Transverse colon (tissue), 4 donors: ENCODE results near the gene ZBTB40. TPM values are rescaled to one million over a fixed set of nuclear protein-coding genes. Genes with fewer than 3 reads are reported as not detected.

Source experiments
- DNase-seq: peaks from one replicate; pipeline ENCODE4 v3.0.0-alpha.2; 2019
- H3K27ac ChIP-seq, 4 donors: fragments of 200-600 bp; sonication (generic); 2 replicates each; pipeline ENCODE4 v1.5.1; 2016 to 2018; ENCODE audit warnings: inconsistent platforms in 4 of 4
- H3K27me3 ChIP-seq: fragments of 200-600 bp; sonication (generic); 2 replicates; pipeline ENCODE4 v1.5.1; 2017; ENCODE audit warnings: inconsistent platforms
- H3K36me3 ChIP-seq, 4 donors: fragments of 200-600 bp; sonication (generic); 2 replicates each; pipeline ENCODE4 v1.5.1; 2017 to 2019; ENCODE audit warnings: inconsistent platforms in 4 of 4
- H3K4me1 ChIP-seq, 4 donors: fragments of 200-600 bp; sonication (generic); 2 replicates each; pipeline ENCODE4 v1.5.1; 2017 to 2020; ENCODE audit warnings: inconsistent platforms in 4 of 4
- H3K4me3 ChIP-seq, 4 donors: fragments of 200-600 bp; sonication (generic); 1 replicate in 1 of 4; 2 replicates in 3 of 4; pipeline versions ENCODE4 v1.5.1 to v1.6.1; 2017 to 2019; ENCODE audit warnings: inconsistent platforms in 4 of 4
- H3K9me3 ChIP-seq, 2 donors: fragments of 200-600 bp; sonication (generic); 2 replicates each; pipeline ENCODE4 v1.5.1; 2017 to 2019; ENCODE audit warnings: inconsistent platforms in 2 of 2
- EP300 ChIP-seq: sonication (generic); formaldehyde crosslinking; IDR thresholded peaks from one replicate; pipeline ENCODE4 v1.6.1; 2017; ENCODE audit warnings: antibody characterized with exemption, low read depth
- POLR2A ChIP-seq: fragments of 450-650 bp; IDR thresholded peaks from one replicate; pipeline ENCODE4 v1.6.1; 2016; ENCODE audit warnings: antibody characterized with exemption, mild to moderate bottlenecking, moderate library complexity
- POLR2AphosphoS5 ChIP-seq, 3 donors: sonication (generic); formaldehyde crosslinking; IDR thresholded peaks; one replicate each; pipeline ENCODE4 v1.6.1; 2016; ENCODE audit warnings: antibody characterized with exemption in 3 of 3
- WGBS, 2 donors: methylation state at CpG; one replicate each; pipeline ENCODE4 v1.1.5; 2018; ENCODE audit warnings: low coverage in 1 of 2; 5-methylcytosine and 5-hydroxymethylcytosine counted together
- in situ Hi-C, 4 donors: fragments of 200-750 bp; cut with MboI; loops; one replicate each; pipeline versions ENCODE4 v1.15.0 to v1.15.1; 2017; ENCODE audit warnings: low sequenced_read_pairs in 3 of 4, low pct_ligation_motif_present in 1 of 4, low pct_unique_long_range_greater_than_20kb in 1 of 4
- intact Hi-C: fragments of 100-400 bp; cut with DNase I; formaldehyde crosslinking; loops from one replicate; pipeline ENCODE4 v1.15.1; 2023; ENCODE audit warnings: low total_unique reads
- total RNA-seq, 4 donors: library from RNA; depleted of rRNA; stranded (reverse); fragments of >200 nt; gene quantifications; one replicate each; pipeline ENCODE4 v1.1.0, GENCODE V29; 2016
- TF ChIP-seq, protein P1 (sequence below), 5 experiments: fragments of 200-600 bp in 3 of 5; fragments of 450-650 bp in 2 of 5; sonication (generic) in 3 of 5; IDR thresholded peaks; 1 replicate in 2 of 5; 2 replicates in 3 of 5; pipeline ENCODE4 v1.5.1; 2016 to 2017; ENCODE audit warnings: antibody characterized with exemption in 5 of 5, inconsistent platforms in 3 of 5, mild to moderate bottlenecking in 2 of 5, moderate library complexity in 1 of 5

ZBTB40 gene
- total RNA-seq, 4 donors from 2014 or later = 17.7 to 30.3 (median 21.1) TPM

DNA sequence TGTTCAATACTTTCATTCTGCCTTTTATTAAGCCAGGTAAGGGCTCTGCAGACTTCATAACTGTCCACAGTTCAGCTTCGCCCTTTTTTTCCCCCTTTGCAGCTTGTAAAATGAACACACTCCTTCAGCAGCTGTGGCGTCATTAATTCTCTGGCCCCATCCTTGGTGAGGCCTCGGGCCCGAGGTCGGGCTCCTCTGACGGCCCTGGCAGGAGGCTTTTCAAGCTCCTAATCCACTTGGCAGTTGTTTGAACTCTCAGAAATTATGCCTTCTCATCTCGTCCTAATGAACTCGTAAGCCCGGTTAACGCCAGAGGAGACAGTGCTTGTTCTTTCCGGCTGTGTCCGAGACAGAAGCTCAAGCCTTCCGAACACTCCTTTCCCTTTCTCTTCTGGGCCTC is 93.5 kb downstream of the ZBTB40 start:
- in situ Hi-C loops = no loop called here
- no peak overlapping the region for H3K27ac ChIP-seq
- no peaks in the 10 kb centered on the region for H3K9me3 ChIP-seq
- peaks cover 43% of the 10 kb centered on the region for H3K27me3 ChIP-seq
- intact Hi-C loops = no loop called here
- TF ChIP-seq, protein P1, sequence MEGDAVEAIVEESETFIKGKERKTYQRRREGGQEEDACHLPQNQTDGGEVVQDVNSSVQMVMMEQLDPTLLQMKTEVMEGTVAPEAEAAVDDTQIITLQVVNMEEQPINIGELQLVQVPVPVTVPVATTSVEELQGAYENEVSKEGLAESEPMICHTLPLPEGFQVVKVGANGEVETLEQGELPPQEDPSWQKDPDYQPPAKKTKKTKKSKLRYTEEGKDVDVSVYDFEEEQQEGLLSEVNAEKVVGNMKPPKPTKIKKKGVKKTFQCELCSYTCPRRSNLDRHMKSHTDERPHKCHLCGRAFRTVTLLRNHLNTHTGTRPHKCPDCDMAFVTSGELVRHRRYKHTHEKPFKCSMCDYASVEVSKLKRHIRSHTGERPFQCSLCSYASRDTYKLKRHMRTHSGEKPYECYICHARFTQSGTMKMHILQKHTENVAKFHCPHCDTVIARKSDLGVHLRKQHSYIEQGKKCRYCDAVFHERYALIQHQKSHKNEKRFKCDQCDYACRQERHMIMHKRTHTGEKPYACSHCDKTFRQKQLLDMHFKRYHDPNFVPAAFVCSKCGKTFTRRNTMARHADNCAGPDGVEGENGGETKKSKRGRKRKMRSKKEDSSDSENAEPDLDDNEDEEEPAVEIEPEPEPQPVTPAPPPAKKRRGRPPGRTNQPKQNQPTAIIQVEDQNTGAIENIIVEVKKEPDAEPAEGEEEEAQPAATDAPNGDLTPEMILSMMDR (IDR thresholded peaks at IDR 0.05) = no peak
- TF ChIP-seq EP300 (no peak), POLR2A (no peak)
- 54 to 73% methylated on average over 3 to 13 of the region's 13 CpGs for WGBS, 2 donors
- no peak for DNase-seq
- no peak overlapping the region for H3K4me3 ChIP-seq
- H3K4me1 ChIP-seq = no peaks in the 10 kb centered on the region
- no peaks in the 10 kb centered on the region for H3K36me3 ChIP-seq

DNA sequence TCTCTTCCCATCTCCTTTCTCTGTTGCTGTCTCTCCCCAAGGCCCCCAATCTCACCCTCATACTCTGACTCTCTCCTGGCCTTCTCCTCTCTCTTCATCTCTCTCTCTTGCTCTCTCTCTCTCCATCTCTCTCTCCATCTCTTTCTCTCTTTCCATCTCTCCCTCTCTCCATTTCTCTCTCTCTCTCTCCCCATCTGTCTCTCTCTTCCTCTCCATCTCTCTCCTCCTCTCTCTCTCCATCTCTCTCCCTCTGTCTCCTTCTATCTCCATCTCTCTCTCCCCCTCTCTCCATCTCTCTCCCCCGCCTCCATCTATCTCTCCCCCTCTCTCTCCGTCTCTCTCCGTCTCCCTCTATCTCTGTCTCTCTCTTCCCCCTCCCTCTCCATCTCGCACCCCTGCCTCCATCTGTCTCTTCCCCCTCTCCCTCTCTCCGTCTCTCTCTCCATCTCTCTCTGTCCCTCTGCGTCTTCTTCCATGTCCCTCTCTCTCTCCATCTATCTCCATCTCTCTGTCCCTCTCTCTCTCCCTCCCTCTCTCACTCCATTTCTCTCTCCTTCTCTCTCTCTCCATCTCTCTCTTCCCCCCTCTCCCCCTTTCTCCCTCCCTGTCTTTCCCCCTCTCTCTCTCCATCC is 95.7 kb downstream of the ZBTB40 start:
- no peaks in the 10 kb centered on the region for H3K36me3 ChIP-seq
- H3K9me3 ChIP-seq = no peaks in the 10 kb centered on the region
- in situ Hi-C loops = no loop called here
- no peak overlapping the region for H3K27ac ChIP-seq
- no peak overlapping the region for H3K4me3 ChIP-seq
- 69 to 72% methylated on average over 5 to 6 of the region's 6 CpGs for WGBS, 2 donors
- TF ChIP-seq, protein P1 (IDR thresholded peaks at IDR 0.05) = no peak
- TF ChIP-seq POLR2AphosphoS5 (IDR thresholded peaks at IDR 0.05) = no peak
- TF ChIP-seq EP300 = no peak
- no peak for TF ChIP-seq POLR2A
- H3K27me3 ChIP-seq = peaks cover 43% of the 10 kb centered on the region
- no peak for DNase-seq
- H3K4me1 ChIP-seq = no peaks in the 10 kb centered on the region
- intact Hi-C loops = no loop called here

DNA sequence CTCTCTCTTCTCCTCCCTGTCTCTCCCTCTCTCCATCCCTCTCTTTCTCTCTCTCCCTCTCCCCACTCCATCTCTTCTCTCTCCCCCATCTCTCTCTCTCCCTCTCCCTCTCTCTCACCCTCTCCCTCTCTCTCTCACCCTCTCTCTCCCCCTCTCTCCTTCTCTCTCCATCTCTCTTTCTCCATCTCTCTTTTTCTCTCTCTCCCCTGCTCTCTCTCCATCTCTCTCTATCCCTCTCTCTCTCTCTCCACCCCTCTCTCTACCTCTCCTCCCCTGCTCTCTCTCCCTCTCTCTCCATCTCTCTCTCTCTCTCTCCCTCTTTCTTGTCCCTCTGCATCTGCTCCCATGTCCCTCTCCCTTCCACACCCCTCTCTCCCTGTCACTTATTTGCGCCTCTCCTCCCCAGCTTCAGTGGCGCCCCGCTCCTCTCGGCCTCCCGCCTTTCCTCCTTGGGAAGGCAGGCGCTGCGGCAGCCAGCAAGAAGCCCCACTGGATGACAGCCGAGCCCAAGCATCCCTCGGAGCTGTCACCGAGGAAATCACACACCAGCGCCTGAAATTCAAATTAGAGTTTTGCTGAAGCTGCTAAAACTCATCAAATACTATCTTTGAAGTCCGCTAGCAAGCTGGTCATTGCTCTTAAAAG is 96.3 kb downstream of the ZBTB40 start:
- peaks cover 43% of the 10 kb centered on the region for H3K27me3 ChIP-seq
- H3K4me3 ChIP-seq = no peak overlapping the region
- TF ChIP-seq POLR2A (no peak), POLR2AphosphoS5 (IDR thresholded peaks at IDR 0.05) (no peak), EP300 (no peak)
- TF ChIP-seq, protein P1 (IDR thresholded peaks at IDR 0.05) = no peak
- in situ Hi-C loops (no loop called here), intact Hi-C loops (no loop called here)
- no peaks in the 10 kb centered on the region for H3K9me3 ChIP-seq
- WGBS, 2 donors = 25% methylated on average over 12 of the region's 12 CpGs; no CpG with 5 or more reads in 1 of the 2 donors
- H3K36me3 ChIP-seq = no peaks in the 10 kb centered on the region
- no peak overlapping the region for H3K27ac ChIP-seq
- no peaks in the 10 kb centered on the region for H3K4me1 ChIP-seq
- DNase-seq = no peak

DNA sequence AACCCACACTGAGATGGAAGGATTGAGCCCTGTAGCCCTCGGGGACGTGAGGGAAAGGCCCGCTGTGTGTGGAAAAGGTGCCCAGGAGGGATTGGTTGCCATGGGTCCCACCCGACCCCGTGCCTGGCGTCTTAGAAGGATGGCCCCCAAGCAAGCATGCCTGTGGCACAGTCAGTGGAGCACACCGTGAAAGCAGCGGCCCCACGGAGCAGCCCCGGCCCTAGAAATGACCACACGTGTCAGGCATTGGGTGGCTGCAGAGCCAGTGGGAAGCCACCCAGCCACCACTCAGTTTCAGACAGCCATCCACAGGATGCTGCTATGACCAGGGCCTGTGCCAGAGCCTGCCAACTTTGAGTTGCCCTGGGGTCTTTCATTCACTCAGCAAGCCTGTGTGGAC is 98.4 kb downstream of the ZBTB40 start:
- H3K27me3 ChIP-seq = peaks cover 32% of the 10 kb centered on the region
- intact Hi-C loops = no loop called here
- WGBS, 2 donors = 96% methylated on average over 10 of the region's 11 CpGs; no CpG with 5 or more reads in 1 of the 2 donors

More for the DNA sequence above, 98.4 kb downstream of the ZBTB40 start:
- no peak overlapping the region for H3K4me3 ChIP-seq
- TF ChIP-seq, protein P1 (IDR thresholded peaks at IDR 0.05) = no peak
- TF ChIP-seq POLR2AphosphoS5 (IDR thresholded peaks at IDR 0.05) (no peak), POLR2A (no peak), EP300 (no peak)
- H3K9me3 ChIP-seq = no peaks in the 10 kb centered on the region
- no peak for DNase-seq
- in situ Hi-C loops = no loop called here
- H3K36me3 ChIP-seq = no peaks in the 10 kb centered on the region
- H3K27ac ChIP-seq = no peak overlapping the region
- H3K4me1 ChIP-seq = peaks cover 0 to 8% (median under 1%) of the 10 kb centered on the region in 4 donors
